ENCODE measurements around the gene PPM1L.

Gene PPM1L

DNA sequence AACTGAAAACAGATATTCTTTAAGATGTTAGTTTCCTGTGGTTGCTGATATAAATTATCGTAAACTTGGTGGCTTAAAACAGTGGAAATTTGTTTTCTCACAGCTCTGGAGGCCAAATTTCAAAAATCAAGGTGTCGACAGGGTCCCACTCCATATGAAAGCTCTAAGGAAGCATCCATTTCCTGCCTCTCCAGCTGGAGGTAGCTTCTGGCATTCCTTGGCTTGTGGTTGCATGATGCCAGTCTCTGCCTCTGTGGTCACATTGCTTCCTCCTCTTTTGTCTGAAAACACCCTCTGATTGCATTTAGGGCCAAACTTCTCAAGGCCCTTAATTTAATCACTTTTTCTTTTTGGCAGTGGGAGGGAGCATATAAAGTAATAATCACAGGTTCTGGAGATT is 96.8 kb downstream of the PPM1L start:
- no peak for DNase-seq (ENCODE audit: low read depth)

DNA sequence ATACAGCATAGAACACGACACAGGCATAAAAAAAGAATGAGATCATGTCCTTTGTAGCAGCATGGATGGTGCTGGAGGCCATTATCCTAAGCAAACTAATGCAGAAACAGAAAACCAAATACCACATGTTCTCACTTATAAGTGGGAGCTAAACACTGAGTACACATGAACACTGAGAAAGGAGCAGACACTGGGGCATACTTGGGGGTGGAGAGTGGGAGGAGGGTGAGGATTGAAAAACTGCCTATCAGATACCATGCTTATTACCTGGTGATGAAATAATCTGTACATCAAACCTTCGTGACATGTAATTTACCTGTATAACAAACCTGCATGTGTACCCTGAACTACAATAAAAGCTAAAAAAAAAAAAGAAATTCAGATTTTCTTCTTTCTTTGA is 100.4 kb downstream of the PPM1L start:
- DNase-seq (ENCODE audit: low read depth): no peak

DNA sequence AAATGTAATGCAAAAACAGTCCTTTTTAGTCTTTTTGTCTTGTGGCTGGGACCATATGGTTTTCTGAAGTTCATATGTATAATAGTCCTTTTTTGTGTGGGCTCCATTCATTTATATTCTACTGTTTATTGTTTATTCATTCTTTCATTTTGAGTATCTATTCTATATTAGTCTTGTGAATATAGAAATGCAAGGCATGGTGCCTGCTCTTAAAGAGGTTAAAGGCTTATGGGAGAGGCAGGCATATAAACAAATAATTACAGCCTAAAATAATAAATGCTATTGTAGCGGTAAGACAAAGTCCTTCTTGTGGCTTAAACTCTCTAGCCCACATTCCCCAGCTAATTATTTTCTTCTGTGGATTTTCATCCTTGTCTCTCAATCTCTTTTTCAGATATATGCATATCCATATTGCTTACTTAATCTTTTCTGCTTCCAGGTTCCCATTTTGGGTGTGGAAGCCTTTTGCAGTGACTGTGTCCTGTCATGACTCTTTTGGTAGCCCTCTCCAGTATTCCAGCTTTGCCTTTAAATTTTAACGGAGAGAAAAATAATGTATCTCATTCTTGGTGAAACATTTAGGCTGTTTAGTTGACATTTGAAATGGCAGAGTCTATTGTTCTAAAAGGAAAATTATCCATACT is 101.6 kb downstream of the PPM1L start:
- DNase-seq (ENCODE audit: low read depth): no peak

DNA sequence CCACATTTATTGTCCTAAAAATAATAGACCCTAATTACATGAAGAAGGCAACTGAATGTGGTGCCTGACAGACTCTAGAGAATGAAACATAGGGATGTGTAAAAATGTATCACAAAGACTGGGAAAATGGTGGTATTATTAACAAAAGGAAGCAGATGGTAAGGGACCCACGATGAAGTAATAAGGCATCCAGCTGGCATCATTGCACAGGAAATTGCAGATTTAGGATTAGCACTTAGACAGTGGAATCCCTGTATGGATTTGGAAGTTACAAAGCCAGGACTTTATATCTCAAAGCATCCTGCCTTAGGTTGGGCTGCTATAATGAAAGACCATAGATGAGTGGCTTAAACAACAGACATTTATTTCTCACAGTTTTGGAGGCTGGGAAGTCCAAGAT is 104.3 kb downstream of the PPM1L start:
- DNase-seq (ENCODE audit: low read depth): no peak

DNA sequence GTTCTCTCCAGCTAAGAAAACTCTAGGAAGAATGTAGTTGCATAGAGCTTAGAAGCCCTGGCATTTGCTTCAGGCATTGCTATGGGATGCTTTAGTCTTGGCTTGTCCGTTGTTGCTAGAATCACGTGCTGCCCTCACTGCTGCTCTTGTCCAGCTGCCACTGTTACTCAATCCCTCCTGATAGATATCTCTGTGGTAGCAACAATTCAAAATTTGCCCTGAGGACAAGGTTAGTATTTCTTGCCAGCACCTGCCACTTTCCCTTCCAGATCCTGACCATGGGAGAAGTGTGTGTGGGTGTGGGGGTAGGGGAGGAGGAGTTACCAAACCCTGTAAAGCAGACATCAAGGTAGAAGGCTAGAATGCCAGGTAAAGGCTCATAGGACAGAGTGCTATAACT is 113.8 kb downstream of the PPM1L start:
- no peak for DNase-seq (ENCODE audit: low read depth)

DNA sequence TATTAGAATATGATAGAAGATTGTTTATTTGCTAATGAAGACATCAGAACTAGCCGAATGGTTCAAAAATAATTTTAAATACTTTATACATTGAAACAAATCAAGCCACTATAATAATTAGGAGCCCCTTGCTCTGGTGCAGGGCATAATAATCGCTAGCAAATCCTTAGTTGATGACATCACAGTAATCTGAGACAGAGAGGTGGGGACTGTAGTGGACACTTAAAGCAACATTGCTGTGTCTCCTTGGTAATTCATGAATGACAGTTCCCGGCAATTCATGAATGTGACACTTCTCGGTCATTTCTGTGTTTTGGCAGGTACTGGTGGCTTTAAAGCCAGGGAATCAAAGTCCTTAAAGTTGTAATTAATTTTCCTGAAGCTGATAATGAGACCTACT is 114.3 kb downstream of the PPM1L start:
- no peak for DNase-seq (ENCODE audit: low read depth)

DNA sequence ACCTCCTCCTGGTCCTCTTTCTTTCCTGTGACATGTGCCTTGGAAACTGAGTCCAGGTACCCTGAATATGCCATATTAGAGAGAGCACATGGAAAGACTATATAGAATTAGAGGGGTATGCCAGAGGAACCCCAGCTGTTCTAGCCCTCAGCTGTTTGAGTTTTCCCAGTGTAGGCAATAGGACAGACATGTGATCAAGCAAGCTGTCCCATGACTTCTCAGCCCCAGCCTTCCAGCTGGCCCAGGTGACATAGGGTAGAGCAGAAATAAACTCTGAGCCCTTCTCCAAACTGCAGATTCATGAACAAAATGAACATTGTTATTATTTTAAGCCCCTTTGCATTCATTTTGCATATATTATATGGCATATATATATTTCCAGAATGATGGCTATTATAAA is 118.7 kb downstream of the PPM1L start:
- DNase-seq (ENCODE audit: low read depth): no peak

DNA sequence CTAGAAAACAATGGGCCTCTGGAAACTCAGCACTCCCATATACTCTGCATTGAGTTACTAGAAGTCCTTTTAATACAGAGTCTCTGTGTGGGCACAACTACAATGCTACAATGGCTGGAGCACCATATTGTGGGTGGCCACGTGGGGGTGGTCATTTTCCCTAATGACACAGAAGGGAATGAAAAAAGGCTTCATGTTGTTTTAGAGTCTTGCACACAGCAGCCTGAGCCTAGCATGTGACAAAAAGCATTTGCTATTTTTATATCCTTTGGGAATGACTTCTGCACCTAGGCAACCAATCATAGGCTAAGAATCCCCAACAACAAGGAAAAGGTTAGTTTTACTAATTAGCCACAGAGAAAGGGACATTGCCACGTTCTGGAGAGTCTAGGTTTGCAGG is 120.6 kb downstream of the PPM1L start:
- no peak for DNase-seq (ENCODE audit: low read depth)

DNA sequence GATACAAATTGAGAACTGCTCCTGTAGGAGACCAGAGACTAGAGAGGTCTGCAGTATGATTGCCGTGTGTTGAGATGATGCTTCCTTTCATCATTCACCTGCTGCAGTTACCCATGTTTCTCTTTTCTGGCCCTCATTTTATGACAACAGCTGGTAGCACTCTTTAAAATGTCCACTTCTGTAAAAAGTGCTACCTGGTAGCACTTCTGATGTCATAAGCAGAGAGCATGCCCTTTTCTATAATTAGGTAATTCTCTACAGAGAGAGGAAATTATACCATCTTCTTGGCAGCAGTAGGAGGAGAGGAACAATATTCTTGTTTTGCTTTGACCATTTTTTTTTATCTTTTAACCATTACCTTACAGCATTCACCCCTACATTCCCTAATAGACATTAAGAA is 123.8 kb downstream of the PPM1L start:
- no peak for DNase-seq (ENCODE audit: low read depth)

DNA sequence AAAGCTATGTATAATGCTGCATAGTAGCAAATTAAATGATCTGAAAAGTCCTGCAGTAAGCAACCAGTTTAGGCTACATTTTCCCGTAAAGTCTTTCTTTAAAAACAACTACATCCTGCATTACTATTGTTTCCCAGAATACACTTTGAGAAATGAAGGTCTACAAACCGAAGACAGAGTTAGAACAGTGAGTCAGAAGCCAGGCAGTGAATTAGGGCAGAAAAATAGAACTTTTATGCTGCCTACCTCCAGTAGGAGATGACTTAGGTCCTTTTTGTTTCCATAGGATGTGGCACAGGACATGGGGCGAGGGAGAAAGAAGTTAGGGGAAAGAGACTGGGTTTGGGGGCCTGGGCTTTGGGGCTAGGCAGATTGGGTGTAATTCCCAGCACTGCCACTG is 127.3 kb downstream of the PPM1L start:
- no peak for DNase-seq (ENCODE audit: low read depth)

DNA sequence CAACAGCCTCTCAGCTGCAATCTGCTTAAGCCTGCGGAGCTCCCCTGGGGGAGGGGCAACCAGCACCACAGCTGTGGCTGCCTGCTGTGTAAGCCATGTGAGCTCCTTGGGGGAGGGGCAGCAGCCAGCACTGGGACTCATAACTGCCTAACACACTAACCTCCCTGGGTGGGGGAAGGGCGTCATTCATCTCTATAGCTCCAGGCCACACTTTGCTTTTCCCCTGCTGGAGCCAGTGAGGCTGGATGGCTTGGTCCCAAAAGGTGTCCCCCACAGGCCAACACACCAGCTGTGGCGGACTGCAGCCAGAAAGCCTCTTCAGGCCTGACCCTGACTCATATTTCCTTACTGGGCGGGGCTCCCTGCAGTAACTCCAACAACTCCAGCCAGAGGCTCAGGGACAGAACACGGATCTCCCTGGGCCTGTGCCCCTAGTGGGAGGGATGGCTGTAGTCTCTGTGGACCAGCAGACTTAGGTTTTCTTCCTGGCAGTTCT is 129.8 kb downstream of the PPM1L start:
- no peak for DNase-seq (ENCODE audit: low read depth)

DNA sequence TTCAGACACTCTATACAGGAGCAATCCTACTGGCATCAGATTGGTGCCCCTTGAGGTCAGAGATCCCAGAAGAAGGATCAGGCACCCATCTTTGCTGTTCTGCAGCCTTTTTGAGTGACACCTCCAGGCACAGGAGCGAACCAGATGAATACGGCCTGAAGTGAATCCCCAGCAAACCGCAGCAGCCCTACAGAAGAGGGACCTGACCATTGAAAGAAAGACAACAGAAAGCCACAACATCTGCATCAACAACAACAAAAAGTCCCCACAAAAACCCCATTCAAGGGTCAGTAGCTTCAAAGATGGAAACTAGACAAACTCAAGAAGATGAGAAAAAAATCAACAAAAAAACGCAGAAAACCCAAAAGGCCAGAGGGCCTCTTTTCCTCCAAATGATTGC is 130.4 kb downstream of the PPM1L start:
- DNase-seq (ENCODE audit: low read depth): no peak

DNA sequence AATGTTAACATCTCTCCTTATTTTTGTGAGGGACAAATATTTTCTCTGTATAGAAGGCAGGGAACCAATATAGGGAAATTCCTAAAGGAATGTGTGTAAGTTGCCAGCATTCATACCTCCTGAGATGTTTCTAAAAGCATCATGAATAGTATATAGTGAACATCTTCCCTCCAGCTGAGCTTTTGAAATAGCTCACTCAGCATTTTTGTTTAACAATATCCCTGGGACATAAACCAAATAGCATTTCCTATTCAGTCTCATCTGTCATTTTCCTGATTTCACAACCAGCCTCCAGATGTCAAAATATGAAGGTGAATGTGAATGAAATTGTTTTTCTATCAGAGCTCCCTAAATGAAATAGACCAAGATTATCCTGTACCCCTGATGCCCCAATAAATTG is 137.2 kb downstream of the PPM1L start:
- DNase-seq (ENCODE audit: low read depth): no peak

DNA sequence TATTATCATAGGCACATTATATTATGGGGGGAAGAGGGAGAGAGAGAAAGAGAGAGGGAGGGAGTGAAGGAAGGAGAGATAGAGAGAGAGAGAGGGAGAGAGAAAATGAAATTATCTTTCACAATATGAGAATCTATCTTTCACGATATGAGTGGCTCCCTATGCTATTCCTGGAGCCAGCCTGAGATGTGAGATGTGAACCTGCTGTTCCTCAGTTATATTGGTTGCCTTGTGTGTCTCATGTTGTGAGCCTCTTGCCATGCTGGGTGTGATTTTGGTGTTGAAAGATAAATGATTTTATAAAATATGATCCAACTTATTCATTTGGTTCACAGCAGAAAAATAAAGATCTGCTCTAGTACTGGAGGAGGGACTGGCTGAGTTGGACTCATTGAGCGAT is 148.7 kb downstream of the PPM1L start:
- no peak for DNase-seq (ENCODE audit: low read depth)

DNA sequence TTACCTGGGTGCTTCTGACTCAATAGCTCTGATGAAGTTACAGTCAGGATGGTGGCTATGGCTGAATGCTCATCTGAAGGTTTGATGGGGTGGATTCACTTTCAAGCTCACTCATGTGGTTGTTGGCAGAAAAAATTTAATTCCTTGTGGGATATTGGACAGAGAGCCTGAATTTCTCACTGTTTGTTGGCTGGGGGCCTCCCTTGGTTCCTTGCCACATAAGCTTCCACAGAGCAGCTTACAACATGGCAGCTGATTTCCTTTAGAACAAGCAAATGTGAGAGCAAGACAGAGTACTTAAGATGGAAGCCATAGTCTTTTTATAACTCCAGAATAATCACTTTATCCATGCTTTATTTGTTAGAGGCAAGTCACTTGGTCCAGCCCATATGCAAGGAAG is 150.6 kb downstream of the PPM1L start:
- no peak for DNase-seq (ENCODE audit: low read depth)

DNA sequence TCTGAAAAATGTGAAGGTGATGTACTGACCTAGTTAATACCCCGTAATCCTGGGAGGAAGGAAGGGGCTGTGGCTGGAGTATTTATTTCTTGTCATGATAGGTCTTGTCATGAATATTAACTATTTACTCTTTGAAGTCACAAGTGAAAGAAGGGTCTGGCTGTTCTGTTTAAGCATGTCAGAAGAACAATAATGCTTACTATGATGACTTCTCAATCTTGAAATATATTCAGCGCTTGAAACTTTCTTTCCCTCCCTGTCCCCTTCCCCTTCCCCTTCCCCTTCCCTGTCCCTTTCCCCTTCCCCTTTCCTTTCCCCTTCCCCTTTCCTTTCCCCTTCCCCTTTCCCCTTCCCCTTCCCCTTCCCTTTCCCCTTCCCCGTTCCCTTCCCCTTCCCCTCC is 153.9 kb downstream of the PPM1L start:
- no peak for DNase-seq (ENCODE audit: low read depth)

DNA sequence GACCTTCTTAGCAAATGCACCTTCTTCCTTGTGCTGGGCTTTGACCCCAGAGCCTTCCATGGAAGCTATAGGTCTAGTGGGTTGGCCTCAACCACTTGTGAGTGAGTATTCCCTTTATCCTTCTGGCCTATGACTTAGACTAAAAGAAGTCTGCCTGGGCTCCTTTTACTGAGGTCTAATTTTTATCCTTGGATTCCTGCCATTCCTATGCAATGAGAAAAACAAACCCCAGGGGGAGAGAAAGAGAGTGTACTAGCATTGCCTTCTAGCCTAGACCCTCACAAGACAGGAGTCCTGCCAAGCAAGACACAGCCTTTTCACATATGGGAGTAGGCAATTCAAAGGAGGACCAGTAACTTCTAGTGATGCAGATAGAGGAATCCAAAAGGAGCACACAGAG is 155.4 kb downstream of the PPM1L start:
- no peak for DNase-seq (ENCODE audit: low read depth)

DNA sequence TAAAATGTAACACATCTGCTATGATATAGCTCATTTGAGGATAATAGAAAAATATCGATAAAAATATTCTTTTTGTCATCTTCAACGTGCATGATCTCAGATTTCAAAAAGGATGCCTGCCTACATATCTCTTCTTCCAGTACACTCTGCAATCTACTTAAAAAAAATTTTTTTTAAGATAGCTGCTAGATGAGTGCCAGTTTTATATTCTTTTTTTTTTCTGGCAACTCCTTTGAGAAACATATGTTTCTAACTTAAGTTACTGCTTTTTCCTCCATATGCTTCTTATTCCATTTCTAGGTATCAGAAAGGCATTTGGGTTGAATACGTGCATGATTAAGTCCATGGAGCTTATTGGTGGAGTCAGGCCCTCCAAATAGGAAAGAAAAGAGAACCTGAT is 160.4 kb downstream of the PPM1L start:
- no peak for DNase-seq (ENCODE audit: low read depth)

DNA sequence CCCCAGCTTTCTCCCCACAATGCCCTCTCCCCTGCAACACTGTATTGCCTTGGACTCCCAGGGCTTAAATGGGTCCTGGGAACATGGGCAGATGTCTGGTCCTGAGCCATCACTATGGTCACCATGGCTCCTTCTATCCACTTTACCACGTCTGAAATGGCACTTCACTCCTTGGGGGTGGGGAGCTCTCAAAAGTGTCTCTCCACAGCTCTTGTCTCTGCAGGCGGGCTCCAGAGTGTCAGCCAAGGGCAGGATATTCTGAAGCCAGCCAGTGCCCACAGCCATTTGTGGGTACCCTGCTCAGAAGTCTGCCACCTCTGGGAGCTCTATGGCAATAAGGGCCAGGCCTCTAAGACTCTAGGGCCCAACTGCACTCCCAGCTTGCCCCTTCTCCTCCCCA is 163.9 kb downstream of the PPM1L start:
- no peak for DNase-seq (ENCODE audit: low read depth)

DNA sequence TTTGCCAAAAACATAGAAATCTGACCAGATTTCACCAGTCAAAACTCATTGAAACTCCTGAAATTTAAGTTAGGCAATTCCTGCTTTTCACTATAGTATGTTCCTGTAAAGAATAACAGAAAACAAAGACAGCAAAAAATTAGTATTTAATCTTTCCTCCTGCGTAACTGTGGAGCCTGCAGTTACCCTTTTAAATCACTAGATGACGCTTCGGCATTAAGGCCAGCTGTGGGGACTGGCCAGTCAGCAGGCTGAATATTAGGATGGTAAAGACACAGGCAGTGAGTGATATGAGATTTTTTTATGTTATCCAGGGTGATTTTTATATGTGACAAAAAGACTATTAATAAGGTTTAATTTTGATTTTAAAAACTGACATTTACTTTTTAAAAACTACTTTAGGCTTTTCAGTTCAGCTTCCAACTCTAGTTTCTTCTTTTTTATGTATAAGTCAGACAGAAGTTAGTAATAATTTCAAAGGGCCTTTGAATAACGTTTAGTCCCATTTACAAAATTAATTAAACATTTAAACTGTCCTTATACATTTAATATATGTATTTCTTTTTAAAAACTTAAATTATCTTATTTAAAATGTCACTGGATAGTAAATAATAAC is 165.1 kb downstream of the PPM1L start:
- no peak for DNase-seq (ENCODE audit: low read depth)

DNA sequence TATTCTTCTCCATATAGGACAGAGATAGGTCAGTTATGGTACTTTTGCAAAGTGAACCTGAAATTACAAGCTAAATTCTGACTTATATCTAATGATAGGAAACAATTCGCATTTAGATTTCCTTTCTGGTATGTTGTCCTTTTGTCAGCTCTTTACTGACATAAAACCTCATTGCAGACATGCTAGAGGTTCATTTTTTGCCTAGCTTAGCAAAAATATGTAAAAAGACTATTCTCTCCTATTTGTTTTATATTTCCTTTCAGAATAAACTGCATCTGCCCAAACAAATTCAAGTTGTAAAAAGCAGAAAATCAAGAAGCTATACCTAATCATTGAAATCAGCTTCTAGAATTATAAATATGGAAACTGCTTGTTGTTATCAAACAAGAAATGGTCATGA is 168.7 kb downstream of the PPM1L start:
- no peak for DNase-seq (ENCODE audit: low read depth)

DNA sequence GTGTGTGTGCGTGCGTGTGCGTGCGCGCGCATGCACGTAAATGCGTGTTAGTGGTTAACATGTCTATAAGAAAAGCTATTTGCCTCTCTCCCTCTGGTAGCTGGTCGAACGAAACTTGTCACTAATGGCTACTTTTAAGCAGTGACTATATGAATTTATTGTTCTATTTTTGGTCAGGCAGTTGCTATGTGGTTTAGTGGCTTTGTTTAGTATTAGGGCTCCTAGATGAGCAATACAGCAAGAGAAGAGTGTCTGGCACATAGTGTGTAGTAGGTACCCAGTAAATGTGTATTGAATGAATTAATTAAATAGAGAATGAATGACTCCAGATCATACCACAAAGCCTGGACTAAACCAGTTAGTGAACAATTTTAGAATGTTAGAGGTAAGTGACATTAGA is 171.6 kb downstream of the PPM1L start:
- DNase-seq (ENCODE audit: low read depth): no peak

DNA sequence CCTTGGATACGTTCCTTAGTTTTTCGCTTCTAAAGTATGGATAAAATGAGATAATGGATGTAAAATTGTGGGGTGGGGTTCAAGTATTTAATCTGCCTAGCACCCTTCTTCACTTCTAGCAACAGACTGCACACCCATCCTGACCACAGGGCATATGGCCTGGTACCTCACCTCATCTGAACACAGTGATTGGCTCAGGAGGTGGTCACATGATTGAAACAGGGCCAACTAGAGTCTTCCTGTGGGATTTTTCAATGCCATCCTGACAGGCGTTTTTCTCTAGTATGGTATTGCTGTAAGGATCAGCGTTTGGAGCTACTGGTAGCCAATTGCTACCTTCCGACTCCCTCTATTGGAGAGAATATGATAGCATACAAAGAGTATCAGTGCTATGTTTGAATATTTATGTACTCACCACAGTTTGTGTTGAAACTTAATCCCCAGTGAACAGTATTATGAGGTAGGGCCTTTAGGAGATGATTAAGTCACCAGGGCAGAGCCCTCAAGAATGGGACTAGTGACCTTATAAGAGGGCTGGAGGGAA is 172.2 kb downstream of the PPM1L start:
- no peak for DNase-seq (ENCODE audit: low read depth)

DNA sequence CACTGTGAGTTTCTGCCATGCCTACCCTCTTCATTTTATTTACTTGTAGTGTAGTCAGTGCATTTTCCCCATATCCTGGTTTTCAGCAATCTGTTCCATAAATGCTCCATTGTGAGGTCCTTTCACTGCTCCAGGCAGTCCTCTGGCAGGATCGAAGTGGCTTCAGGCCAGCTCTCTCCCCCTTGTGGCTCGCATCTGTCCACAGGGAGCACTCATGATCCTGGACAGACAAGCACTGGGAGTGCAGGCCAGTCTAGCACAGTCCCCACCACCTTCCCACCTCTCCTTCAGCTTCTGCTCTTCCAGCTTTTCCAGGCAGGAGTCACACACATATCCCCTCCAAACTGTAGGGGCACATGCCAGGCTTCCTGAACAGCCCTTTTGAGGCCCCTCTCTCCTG is 173.6 kb downstream of the PPM1L start:
- DNase-seq (ENCODE audit: low read depth): no peak

Data from activated gamma-delta T cell treated with anti-CD3 and anti-CD28 coated beads, Interleukin-2, amount 50 U/mL, for 16 hours (primary cell).